ENCODE measurements around the gene CWH43. TPM values are rescaled to one million over a fixed set of nuclear protein-coding genes. Genes with fewer than 3 reads are reported as not detected.
A peak's percentile ranks its signal among the peaks of the same experiment; 100 is the strongest.
"Not testable (repeated sequence)": the region's sequence is repeated elsewhere in the genome, so short reads cannot be mapped to it uniquely, and the experiment has no call there.

The CWH43 gene
- total RNA-seq, 8 experiments from 2014 or later, result 0.62 TPM; not detected in 7

DNA sequence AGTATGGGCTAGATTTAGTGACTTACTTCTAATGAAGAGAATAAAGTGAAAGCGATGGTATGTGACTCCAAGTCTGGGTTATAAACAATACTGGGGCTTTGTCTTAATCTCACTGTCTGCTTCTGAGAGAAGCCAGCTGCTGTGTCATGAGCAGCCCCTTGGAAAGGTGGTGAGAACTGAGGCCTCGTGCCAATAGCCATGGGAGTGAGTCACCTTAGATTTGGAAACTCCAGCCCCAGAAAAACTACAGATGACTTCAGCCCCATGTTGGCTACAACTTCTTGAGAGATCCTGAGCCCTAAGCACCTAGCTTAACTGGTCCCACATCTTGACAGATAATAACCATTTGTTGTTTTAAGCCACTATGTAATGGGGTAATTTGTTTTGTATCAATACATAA lies 77.6 kb downstream of the CWH43 start:
- no peak overlapping the region for H3K4me3 ChIP-seq
- H3K4me1 ChIP-seq (replicated peaks in 1 of 2), result no peaks in the 10 kb centered on the region
- H3K27ac ChIP-seq, result no peak overlapping the region
- no peak for ATAC-seq (replicated peaks in 6 of 8)
- in situ Hi-C loops (cut with MboI; ENCODE audit: low pct_unique_long_range_greater_than_20kb in 2 of 9, low sequenced_read_pairs in 9 of 9, unreplicated experiment in 9 of 9), result no loop called here
- WGBS, 10 experiments, result 0 to 80% (median 25%) methylated on average over 1 to 2 of the region's 2 CpGs; no CpG with 5 or more reads in 4 of the 10 experiments

DNA sequence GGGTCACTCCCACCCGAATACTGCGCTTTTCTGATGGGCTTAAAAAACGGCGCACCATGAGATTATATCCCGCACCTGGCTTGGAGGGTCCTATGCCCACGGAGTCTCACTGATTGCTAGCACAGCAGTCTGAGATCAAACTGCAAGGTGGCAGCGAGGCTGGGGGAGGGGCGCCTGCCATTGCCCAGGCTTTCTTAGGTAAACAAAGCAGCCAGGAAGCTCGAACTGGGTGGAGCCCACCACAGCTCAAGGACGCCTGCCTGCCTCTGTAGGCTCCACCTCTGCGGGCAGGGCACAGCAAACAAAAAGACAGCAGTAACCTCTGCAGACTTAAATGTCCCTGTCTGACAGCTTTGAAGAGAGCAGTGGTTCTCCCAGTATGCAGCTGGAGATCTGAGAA lies 86.1 kb downstream of the CWH43 start:
- H3K4me3 ChIP-seq; H3K4me1 ChIP-seq (replicated peaks in 1 of 2); H3K27ac ChIP-seq; in situ Hi-C loops (cut with MboI; ENCODE audit: low pct_unique_long_range_greater_than_20kb in 2 of 9, low sequenced_read_pairs in 9 of 9, unreplicated experiment in 9 of 9); ATAC-seq (replicated peaks in 6 of 8): not testable (repeated sequence)
- no CpG with 5 or more reads among the region's 11 CpGs for WGBS, 10 experiments

DNA sequence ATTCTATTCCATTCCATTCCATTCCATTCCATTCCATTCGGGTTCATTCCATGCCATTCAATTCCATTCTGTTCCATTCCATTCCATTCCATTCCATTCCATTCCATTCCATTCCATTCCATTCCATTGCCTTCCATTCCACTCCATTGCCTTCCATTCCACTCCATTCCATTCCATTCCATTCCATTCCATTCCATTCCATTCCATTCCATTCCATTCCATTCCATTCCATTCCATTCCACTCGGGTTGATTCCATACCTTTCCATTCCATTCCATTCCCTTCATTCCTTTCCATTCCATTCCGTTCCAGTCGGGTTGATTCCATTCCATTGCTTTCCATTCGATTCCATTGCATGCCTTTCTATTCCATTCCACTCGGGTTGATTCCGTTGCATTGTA lies 105.8 kb downstream of the CWH43 start:
- ATAC-seq (replicated peaks in 6 of 8); H3K4me1 ChIP-seq (replicated peaks in 1 of 2); H3K4me3 ChIP-seq; in situ Hi-C loops (cut with MboI; ENCODE audit: low pct_unique_long_range_greater_than_20kb in 2 of 9, low sequenced_read_pairs in 9 of 9, unreplicated experiment in 9 of 9); H3K27ac ChIP-seq: not testable (repeated sequence)
- 8 to 48% (median 27%) methylated on average over 7 of the region's 7 CpGs for WGBS, 10 experiments

DNA sequence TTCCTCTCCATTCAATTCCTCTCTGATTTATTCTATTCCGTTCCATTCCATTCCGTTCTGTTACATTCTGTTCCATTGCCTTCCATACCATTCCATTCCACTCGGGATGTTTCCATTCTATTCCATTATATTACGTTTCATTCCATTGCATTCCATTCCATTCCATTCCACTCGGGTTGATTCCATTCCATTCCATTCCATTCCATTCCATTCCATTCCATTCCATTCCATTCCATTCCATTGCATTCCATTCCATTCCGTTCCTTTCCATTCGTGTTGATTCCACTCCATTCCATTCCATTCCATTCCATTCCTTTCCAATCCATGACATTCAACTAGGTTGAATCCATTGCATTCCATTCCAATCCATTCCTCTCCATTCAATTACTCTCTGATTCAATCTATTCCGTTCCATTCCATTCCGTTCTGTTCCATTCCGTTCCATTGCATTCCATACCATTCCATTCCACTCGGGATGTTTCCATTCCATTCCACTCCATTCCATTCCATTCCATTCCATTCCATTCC lies 106.6 kb downstream of the CWH43 start:
- in situ Hi-C loops (cut with MboI; ENCODE audit: low pct_unique_long_range_greater_than_20kb in 2 of 9, low sequenced_read_pairs in 9 of 9, unreplicated experiment in 9 of 9); H3K4me1 ChIP-seq (replicated peaks in 1 of 2); H3K27ac ChIP-seq; H3K4me3 ChIP-seq: not testable (repeated sequence)
- WGBS, 10 experiments, result 14 to 54% (median 36%) methylated on average over 10 to 11 of the region's 11 CpGs
- peak in 4 of 8 experiments; percentile 29 to 59 (median 51) for ATAC-seq (replicated peaks in 6 of 8)

DNA sequence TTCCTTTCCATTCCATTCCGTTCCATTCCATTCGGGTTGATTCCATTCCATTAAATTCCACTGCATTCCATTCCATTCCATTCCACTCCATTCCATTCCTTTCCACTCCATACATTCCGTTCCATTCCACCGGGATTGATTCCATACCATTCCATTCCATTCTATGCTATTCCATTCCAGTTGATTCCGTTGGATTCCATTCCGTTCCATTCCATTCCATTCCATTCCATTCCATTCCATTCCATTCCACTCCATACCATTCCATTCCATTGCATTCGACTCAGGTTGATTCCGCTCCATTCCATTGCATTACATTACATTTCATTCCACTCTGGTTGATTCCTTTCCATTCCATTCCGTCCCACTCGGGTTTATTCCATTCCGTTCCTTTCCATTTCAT lies 110.1 kb downstream of the CWH43 start:
- in situ Hi-C loops (cut with MboI; ENCODE audit: low pct_unique_long_range_greater_than_20kb in 2 of 9, low sequenced_read_pairs in 9 of 9, unreplicated experiment in 9 of 9); H3K27ac ChIP-seq; ATAC-seq (replicated peaks in 6 of 8); H3K4me1 ChIP-seq (replicated peaks in 1 of 2); H3K4me3 ChIP-seq: not testable (repeated sequence)
- 6 to 67% (median 48%) methylated on average over 11 of the region's 11 CpGs for WGBS, 10 experiments

DNA sequence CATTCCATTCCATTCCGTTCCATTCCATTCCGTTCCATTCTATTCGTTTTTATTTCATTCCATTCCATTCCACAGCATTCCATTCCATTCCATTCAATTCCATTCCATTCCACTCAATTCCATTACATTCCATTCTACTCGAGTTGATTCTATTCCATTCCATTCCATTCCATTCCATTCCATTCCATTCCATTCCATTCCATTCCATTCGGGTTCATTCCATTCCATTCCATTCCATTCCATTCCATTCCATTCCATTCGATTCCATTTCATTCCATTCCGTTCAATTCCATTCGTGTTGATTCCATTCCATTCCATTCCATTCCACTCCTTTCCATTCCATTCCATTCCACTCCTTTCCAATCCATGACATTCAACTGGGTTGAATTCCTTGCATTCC lies 110.6 kb downstream of the CWH43 start:
- in situ Hi-C loops (cut with MboI; ENCODE audit: low pct_unique_long_range_greater_than_20kb in 2 of 9, low sequenced_read_pairs in 9 of 9, unreplicated experiment in 9 of 9); H3K4me3 ChIP-seq; H3K4me1 ChIP-seq (replicated peaks in 1 of 2); H3K27ac ChIP-seq: not testable (repeated sequence)
- 4 to 64% (median 24%) methylated on average over 6 to 8 of the region's 8 CpGs for WGBS, 10 experiments
- ATAC-seq (replicated peaks in 6 of 8), result peak in 4 of 8 experiments; percentile 30 to 52 (median 36)

DNA sequence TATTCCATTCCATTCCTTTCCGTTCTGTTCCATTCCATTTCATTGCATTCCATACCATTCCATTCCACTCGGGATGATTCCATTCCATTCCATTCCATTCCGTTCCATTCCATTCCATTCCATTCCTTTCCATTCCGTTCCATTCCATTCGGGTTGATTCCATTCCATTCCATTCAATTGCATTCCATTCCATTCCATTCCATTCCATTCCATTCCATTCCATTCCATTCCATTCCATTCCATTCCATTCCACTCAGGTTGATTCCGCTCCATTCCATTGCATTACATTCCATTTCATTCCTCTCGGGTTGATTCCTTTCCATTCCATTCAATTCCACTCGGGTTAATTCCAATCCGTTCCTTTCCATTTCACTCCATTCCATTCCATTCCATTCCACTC lies 111.0 kb downstream of the CWH43 start:
- WGBS, 10 experiments, result 7 to 50% (median 39%) methylated on average over 9 of the region's 9 CpGs
- in situ Hi-C loops (cut with MboI; ENCODE audit: low pct_unique_long_range_greater_than_20kb in 2 of 9, low sequenced_read_pairs in 9 of 9, unreplicated experiment in 9 of 9), result not testable (repeated sequence)

DNA sequence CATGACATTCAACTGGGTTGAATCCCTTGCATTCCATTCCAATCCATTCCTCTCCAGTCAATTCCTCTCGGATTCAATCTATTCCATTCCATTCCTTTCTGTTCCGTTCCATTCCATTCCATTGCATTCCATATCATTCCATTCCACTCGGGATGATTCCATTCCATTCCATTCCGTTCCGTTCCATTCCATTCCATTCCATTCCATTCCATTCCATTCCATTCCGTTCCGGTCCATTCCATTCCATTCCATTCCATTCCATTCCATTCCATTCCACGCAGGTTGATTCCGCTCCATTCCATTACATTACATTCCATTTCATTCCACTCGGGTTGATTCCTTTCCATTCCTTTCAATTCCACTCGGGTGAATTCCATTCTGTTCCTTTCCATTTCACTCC lies 111.4 kb downstream of the CWH43 start:
- ATAC-seq (replicated peaks in 6 of 8); H3K27ac ChIP-seq; in situ Hi-C loops (cut with MboI; ENCODE audit: low pct_unique_long_range_greater_than_20kb in 2 of 9, low sequenced_read_pairs in 9 of 9, unreplicated experiment in 9 of 9); H3K4me1 ChIP-seq (replicated peaks in 1 of 2); H3K4me3 ChIP-seq: not testable (repeated sequence)
- WGBS, 10 experiments, result 12 to 52% (median 40%) methylated on average over 11 of the region's 11 CpGs

More for the DNA sequence above, 111.0 kb downstream of the CWH43 start:
- H3K4me1 ChIP-seq (replicated peaks in 1 of 2); H3K27ac ChIP-seq; H3K4me3 ChIP-seq: not testable (repeated sequence)
- ATAC-seq (replicated peaks in 6 of 8), result peak in 2 of 8 experiments; percentile 19 to 43

DNA sequence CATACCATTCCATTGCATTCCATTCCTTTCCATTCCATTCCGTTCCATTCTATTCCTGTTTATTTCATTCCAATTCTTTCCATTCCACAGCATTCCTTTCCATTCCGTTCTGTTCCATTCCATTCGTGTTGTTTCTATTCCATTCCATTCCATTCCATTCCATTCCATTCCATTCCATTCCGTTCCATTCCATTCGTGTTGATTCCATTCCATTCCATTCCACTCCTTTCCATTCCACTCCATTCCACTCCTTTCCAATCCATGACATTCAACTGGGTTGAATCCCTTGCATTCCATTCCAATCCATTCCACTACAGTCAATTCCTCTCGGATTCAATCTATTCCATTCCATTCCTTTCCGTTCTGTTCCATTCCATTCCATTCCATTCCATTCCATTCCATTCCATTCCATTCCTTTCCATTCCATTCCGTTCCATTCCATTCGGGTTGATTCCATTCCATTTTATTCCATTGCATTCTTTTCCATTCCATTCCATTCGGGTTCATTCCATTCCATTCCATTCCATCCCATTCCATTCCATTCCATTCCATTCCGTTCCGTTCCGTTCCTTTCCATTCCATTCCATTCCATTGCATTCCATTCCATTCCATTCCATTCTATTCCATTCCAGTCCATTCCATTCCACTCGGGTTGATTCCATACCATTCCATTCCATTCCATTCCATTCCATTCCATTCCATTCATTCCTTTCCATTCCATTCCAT lies 112.1 kb downstream of the CWH43 start:
- H3K4me3 ChIP-seq; in situ Hi-C loops (cut with MboI; ENCODE audit: low pct_unique_long_range_greater_than_20kb in 2 of 9, low sequenced_read_pairs in 9 of 9, unreplicated experiment in 9 of 9); H3K27ac ChIP-seq; H3K4me1 ChIP-seq (replicated peaks in 1 of 2); ATAC-seq (replicated peaks in 6 of 8): not testable (repeated sequence)
- WGBS, 10 experiments, result 12 to 60% (median 44%) methylated on average over 12 to 14 of the region's 14 CpGs

DNA sequence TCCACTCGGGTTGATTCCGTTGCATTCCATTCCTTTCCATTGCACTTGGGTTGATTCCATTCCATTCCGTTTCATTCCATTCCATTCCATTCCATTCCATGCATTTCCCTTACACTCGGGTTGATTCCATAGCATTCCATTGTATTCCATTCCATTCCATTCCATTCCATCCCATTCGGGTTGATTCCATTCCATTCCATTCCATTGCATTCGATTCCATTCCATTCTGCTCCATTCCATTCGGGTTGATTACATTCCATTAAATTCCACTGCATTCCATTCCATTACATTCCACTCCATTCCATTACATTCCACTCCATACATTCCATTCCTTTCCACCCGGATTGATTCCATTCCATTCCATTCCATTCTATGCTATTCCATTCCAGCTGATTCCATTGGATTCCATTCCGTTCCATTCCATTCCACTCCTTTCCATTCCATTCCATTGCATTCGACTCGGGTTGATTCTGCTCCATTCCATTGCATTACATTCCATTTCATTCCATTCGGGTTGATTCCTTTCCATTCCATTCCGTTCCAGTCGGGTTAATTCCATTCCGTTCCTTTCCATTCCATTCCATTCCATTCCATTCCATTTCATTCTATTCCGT lies 113.9 kb downstream of the CWH43 start:
- H3K27ac ChIP-seq; H3K4me3 ChIP-seq; ATAC-seq (replicated peaks in 6 of 8); in situ Hi-C loops (cut with MboI; ENCODE audit: low pct_unique_long_range_greater_than_20kb in 2 of 9, low sequenced_read_pairs in 9 of 9, unreplicated experiment in 9 of 9); H3K4me1 ChIP-seq (replicated peaks in 1 of 2): not testable (repeated sequence)
- 15 to 68% (median 48%) methylated on average over 12 to 16 of the region's 16 CpGs for WGBS, 10 experiments

DNA sequence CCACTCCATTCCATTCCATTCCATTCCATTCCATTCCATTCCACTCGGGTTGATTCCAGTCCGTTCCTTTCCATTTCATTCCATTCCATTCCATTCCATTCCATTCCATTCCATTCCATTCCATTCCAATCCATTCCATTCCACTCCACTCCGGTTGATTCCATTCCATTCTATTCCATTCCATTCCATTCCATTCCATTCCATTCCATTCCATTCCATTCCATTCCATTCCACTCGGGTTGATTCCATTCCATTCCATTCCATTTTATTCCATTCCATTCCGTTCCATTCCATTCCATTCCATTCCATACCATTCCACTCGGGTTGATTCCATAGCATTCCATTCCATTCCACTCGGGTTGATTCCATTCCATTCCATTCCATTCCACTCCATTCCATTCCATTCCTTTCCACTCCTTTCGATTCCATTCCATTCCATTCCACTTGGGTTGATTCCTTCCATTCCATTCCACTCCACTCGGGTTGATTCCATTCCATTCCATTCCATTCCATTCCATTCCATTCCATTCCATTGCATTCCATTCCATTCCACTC lies 116.3 kb downstream of the CWH43 start:
- ATAC-seq (replicated peaks in 6 of 8), result peak in 5 of 8 experiments; percentile 19 to 37 (median 28)
- WGBS, 10 experiments, result 8 to 46% (median 27%) methylated on average over 7 to 9 of the region's 9 CpGs
- H3K4me1 ChIP-seq (replicated peaks in 1 of 2); in situ Hi-C loops (cut with MboI; ENCODE audit: low pct_unique_long_range_greater_than_20kb in 2 of 9, low sequenced_read_pairs in 9 of 9, unreplicated experiment in 9 of 9); H3K4me3 ChIP-seq; H3K27ac ChIP-seq: not testable (repeated sequence)

DNA sequence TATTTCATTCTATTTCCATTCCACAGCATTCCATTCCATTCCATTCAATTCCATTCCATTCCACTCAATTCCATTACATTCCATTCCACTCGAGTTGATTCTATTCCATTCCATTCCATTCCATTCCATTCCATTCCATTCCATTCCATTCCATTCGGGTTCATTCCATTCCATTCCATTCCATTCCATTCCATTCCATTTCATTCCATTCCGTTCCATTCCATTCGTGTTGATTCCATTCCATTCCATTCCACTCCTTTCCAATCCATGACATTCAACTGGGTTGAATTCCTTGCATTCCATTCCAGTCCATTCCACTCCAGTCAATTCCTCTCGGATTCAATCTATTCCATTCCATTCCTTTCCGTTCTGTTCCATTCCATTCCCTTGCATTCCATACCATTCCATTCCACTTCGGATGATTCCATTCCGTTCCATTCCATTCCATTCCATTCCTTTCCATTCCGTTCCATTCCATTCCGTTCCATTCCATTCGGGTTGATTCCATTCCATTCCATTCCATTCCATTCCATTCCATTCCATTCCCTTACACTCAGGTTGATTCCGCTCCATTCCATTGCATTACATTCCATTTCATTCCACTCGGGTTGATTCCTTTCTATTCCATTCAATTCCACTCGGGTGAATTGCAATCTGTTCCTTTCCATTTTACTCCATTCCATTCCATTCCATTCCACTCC lies 117.5 kb downstream of the CWH43 start:
- peak in 1 of 8 experiments; percentile 20 for ATAC-seq (replicated peaks in 6 of 8)
- H3K4me1 ChIP-seq (replicated peaks in 1 of 2); in situ Hi-C loops (cut with MboI; ENCODE audit: low pct_unique_long_range_greater_than_20kb in 2 of 9, low sequenced_read_pairs in 9 of 9, unreplicated experiment in 9 of 9); H3K4me3 ChIP-seq; H3K27ac ChIP-seq: not testable (repeated sequence)
- WGBS, 10 experiments, result 11 to 50% (median 32%) methylated on average over 10 to 14 of the region's 14 CpGs

Data from motor neuron (in vitro differentiated cells).